HG03108 (cell line): ENCODE data around the gene C3orf85.
"Not testable (repeated sequence)": the region's sequence is repeated elsewhere in the genome, so short reads cannot be mapped to it uniquely, and the experiment has no call there.

Experiments used
- ATAC-seq: cut with Tn5 transposase; IDR thresholded peaks from one replicate; pipeline ENCODE4 v1.9.1; 2021; ENCODE audit warnings: moderate library complexity; ENCODE audit not compliant: unreplicated experiment

The C3orf85 gene, protein sequence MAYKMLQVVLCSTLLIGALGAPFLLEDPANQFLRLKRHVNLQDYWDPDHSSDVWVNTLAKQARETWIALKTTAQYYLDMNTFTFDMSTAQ

DNA sequence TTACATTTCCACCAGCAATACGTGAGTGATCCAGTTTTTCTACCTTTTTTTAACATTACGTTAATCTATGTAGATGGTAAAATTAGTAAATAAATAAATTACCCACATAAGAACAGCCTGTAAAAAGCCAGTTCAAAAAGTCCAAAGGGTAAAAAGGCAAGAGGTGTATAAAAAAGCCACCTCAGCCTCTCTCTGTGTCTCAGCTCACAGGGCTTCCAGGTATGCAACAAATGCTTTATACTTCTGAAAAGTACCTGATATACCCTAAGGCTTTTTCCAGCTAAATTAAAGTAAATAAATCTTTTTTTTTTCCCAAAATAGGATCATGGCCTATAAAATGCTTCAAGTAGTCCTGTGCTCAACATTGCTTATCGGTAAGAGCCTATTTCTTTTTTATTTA lies at the start of gene C3orf85:
Gene C3orf85 (plus strand): TSS at position 197 of the 400 bp plus-strand sequence. CDS start 129 bp downstream, at position 326.
- ATAC-seq: no peak

DNA sequence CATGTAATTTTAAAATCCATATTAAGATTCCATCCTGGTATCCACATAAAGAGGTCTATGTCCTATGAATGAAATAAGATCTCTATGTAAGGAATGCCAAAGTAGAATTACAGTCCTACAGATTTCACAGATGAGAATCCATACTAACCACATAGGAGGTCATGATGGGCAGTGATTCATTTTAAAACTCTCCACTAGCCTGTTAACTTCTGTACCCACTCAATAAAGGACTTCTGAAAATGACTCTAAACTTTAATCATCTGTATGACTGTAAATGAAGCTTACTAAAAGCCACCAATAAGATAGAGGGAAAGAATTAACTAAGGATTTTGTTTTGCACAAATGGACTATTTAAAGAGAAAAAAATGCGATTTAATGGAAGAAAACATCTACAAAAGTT lies 47.3 kb upstream of the C3orf85 start:
- no peak for ATAC-seq

DNA sequence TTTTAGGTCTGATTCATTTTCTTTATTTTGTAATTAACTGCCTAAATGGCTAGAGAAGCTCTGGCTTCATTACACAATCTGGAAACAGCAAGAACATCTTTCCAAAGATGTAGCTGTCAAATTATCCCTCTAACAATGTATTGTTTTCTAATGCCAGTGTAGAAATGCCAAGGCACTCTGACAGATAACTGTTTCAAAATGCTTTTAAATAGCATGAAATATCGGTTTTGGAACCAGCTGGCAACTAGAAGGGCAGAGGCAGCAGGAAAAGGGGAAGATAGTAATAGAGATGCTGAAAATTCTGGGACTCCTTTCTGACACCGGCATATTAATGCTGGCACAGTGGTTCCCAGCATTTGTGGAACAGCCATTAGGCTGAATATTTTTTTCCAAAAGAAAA lies 44.7 kb upstream of the C3orf85 start:
- no peak for ATAC-seq

DNA sequence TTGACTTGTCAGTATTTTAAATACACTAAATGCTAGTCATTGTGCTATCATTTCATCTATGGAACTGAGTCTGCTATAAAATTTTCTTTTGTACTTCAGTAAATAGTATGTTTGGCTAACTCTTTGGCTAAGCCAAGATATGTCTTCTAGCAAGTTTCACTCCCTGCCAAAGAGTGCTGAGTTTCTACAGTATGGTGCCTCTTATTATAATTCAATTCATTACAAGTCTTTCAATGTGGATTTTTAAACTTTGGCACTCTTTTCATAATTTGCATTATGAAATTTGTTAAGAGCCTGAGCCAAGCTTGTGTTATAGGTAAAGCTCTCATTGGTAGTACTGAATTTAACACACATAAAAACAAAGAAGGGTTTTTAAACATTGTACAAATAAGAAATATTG lies 43.0 kb upstream of the C3orf85 start:
- ATAC-seq: no peak

DNA sequence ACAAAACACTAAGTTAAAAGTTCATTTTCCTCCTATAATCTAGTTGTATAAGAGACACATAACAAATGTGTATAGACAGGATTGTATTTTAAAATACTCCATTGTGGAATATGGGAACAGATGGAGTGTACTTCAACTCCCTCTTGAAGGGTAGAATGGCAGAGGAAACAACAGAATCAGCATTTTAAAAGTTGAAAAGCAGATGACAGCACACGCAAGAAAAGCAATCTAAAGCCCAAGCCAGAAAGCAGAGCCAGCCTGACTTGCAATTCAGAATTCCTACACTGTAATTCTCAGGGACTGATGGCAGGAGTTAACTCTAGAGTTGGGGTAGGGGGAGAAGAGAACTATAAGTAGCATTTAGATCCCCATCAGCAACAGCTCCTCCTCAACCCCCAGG lies 41.4 kb upstream of the C3orf85 start:
- no peak for ATAC-seq

DNA sequence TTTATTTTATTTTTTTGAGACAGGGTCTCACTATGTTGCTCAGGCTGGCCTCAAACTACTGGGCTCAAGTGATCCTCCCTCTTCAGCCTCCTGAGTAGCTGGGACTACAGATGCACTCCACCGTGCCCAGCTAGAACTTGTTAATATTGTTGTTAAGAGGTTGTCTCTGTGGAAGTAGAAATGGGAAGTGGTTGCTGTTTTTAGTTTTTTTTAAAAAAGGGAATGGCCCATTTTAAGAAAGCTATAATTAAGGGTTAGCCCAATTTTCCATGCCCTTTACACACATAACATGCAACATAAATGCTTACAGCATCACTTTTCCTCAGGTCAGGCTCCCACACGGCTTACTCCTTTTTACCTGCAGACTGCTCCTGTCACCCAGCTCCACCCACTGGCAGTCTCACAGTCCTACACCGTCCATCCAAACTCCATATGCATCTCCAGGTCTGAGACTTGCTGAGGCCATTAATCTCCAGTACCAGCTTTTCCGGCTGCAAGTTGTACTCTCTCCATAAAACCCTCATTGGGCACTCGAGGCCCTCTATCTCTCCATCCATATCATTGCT lies 38.4 kb upstream of the C3orf85 start:
- no peak for ATAC-seq

DNA sequence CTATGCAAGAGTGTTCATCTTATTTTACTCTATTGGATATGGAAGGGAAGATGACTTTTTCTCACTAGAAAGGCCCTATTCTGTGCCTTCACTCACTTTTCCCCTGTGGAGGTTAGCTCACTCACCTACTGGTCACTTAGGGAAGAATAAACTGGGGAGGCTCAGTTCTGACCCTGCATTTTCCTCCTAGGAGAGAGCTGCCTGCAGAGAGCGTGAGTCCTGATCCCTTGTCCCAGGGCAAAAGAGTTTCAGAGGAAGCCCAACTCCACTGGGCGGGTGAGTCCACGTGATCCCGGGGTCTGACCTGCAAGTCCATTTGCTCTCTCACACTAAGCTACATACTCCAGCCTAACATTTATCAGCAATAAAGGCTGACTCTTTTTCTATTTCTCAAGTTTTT lies 26.9 kb upstream of the C3orf85 start:
- ATAC-seq: no peak

DNA sequence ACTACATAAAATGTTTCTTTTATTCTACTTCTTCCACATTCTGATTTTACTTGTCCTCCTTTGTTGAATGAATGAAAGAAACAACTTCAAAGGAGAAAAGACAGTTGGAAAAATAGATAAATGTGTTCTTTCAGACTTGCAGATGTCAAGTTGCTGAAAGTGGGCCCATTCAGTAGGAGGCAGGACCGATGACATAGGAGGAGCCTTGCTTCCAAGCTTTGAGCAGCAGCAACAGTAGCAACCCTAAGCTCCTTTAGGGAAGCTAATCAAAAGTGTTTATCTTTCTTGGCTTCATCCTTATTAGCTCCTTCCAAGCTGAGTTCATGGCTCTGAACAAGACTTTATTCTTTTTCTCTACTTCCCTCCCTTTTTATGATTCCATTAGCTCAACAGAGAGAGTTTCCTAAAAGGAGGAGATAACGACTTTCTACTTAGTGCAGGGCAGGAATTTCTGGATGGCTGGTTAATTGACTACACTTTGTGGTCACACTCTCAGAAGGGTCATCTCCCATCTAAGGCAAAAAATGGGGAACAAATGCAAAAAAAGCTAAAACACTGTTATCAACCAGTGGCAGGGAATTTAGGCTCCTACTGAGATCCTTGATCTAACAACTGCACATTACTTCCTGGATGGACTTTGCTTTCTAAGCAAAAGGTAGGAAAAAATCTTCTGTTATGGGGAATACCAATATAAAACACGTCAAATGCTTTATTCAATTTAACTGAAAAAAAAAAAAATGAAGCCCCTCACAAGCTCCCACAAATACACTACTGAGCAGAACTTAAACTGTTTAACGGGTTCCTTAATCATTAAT lies 23.4 kb upstream of the C3orf85 start:
- ATAC-seq: no peak

DNA sequence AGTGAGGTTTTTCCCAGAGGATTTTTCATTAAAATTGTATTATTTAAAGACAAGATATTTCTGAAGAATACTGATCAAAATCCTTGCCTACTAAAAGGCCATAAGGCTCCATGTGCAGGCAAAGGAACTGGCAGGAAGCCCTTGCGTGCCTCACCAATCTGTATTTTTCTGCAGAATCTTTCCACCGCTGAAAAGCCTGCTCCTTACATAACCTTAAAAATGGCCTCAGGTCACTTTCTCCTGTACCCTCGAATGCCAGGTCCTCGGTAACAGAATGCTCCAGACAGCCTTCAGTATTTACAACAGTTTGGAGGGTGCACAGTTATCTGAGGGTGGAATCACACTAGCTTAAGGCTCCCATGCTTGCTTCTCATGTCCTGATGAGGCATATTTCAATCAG lies 21.8 kb upstream of the C3orf85 start:
- no peak for ATAC-seq

DNA sequence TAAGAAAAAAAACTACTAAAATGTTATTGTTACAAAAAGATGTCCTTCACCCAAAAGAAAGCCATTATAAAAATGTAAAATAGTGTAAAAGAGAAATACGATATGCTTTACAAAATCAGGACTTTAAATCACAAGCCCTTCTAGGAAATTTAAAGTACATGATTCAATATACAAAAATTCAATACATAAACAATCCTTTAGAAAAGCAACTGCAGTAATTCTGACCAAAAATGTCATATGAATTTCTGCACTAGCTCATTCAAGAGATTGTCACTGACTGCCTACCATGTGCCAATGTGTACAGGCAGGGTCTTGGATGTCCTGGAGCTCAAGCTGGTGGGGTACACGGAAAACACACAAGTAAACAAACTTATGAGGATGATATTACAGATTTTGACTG lies 21.1 kb upstream of the C3orf85 start:
- ATAC-seq: no peak

DNA sequence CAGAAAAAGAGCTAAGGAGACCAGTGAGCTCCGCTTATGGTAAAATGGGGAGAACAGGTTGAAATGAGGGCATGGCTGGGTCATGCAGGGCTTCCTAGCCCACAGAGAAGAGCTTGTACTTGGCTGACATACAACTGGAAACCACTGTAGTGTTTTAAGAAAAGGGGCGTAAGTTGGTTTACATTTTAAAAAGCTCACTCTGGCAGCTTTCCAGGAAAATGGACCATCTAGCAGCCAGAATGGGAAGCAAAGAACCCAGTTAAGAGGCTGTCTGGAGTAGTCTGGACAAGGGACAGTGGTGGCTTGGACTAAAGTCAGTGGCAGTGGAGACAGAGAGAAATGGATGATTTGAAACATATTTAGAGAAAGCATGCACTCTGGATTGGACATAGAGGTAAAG lies 20.5 kb upstream of the C3orf85 start:
- no peak for ATAC-seq

DNA sequence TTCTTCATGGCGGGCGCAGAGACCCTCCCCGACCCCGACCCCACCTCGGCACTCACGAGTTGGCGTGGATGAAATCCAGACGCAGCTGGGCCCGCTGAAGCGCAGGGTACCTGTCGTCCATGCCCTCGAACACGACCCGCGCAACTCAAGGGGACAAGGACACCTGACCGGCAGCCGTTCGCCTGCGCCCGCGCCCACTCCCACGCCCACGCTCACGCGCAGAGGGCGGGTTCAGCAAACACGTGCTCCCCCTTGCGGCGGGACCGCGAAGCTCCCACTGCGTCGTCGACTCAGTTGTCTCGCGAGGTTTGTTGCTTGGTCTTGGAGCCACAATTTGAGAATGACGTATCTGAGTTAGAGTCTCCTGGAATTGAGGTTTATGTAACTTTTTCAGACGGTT lies 18.6 kb upstream of the C3orf85 start, which contains the start of gene MORC1:
Gene MORC1 (minus strand): TSS at position 196 of the 400 bp plus-strand sequence. CDS start 75 bp downstream, at position 121.
- ATAC-seq: no peak

DNA sequence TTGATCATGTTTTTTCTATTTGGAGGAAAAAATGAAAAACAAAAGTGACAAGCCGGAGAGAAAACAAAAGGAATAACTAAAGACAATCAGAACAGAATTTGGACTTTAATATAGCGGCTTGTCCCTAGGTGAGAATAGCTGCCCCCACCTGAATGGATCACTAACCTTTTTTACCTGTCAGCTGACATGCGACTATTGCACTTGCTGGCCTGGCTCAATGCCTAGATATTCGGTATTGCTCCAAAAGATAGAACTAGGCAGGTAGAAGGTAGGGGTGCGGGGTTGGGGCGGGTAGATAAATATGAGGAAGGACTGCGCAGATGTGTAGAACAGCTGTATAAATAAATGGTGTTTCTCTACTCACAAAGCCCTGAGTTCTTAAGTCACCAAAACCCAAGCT lies 17.9 kb upstream of the C3orf85 start:
- no peak for ATAC-seq

DNA sequence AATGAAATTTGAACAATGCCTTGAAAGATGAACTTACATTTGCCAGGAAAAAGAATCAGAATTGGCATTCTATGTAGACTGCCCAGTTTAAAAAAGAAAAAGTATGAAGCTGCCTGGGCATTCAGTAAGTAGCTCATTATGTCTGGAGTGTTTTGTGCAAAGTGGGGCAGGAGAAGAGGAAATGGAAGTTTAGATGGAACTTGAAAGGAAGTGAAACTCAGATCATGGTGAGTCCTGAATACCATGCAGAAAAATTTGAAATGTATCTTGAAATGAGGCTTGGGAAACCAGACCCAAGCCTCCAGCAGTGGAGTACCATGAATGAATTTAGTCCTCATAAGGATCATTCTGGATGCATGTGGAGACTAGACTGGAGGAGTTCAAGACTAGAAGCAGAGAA lies 13.8 kb upstream of the C3orf85 start:
- no peak for ATAC-seq

DNA sequence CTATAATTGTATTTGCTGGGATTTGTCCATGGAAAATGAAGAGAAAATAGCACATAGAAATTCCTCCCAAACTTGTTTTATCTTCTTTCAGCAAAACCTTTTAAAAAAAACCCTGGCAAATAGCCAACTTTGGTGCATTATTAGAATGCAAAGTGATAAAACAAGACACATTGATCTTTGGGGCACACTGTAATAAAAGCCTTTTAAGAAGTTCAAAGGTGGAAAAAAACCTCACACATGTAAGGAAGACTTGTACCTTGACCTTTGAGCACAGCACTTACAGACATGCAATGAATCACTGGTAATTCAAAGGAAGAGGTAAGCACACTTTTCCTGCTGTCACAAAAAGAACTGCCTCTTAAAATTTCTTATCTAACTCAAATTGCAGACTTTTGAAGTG lies 10.6 kb upstream of the C3orf85 start:
- ATAC-seq: no peak

DNA sequence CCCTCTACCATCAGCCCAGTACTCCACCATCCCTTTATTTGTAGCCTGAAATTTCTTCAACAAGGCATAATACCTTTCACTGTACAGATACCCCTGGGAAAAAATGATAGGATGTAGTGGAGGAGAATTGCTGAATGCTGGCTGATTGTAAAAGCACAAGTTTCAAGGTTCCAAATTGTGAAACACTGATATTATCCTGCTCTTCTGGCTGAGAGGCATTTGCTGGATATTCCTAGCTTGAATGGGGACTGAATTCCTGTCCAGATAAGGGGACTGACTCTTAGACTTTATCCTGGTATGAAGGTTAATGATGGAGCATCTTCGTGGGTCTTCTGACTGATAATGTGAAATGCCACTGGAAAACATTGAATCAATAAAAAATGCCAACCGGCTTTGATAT lies 9.0 kb upstream of the C3orf85 start:
- no peak for ATAC-seq

DNA sequence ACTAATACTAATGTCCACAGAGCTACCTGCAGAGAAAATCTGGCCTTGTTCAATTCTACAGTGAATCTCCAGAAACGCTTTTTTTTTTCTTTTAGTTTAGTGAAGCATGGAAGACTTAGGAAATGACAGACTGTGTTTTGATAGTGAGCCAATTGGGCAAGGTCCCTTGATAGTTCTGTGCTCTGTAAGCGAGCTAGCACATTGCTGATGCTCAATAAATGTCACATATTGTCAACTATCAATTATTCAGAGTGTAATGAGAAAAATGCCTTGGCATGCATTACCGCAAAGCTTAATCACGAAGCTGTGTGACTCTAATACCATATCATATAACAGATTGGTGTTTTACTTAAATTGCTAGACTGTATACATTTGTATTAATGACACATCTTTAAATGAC lies 5.2 kb upstream of the C3orf85 start:
- no peak for ATAC-seq

DNA sequence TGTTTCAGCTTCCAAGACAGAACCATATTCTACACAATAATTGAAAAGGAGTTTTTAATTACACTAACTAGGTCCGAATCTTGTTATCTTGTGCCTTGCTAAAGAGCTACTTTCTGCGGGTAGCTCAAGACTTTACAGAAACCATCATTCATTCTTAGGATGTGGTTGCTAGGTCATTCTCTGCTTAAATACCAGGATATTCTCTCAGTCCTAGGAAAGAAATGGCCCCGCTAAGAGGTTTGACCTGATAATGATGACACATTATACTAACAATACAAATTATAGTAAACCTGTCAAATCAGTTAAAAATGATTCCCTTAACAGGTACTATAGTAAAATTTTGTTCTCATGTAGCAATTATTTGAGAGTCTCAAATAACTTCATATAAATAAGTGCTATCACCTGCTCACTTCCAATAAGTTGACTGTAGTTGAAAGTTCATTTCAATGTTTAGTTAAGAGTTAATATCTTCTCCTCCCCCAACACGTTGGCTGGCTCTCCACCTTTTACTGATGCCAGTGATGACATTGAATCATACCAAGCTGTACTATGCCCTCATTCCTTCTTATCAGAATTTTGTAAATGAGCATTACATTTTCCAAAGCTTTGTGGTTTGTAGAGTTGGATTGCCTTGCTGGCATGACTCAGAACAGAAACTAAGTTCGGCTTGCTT lies 3.6 kb upstream of the C3orf85 start:
- no peak for ATAC-seq

DNA sequence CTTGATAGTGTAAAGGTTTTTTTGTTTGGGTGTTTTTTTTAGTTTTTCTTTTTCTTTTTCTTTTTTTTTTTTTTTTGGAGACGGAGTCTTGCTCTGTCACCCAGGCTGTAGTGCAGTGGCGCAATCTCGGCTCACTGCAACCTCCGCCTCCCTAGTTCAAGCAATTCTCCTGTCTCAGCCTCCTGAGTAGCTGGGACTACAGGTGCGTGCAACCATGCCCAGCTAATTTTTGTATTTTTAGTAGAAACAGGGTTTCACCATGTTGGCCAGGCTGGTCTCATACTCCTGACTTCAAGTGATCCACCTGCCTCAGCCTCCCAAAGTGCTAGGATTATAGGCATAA lies 3.1 kb upstream of the C3orf85 start:
- ATAC-seq: not testable (repeated sequence)

DNA sequence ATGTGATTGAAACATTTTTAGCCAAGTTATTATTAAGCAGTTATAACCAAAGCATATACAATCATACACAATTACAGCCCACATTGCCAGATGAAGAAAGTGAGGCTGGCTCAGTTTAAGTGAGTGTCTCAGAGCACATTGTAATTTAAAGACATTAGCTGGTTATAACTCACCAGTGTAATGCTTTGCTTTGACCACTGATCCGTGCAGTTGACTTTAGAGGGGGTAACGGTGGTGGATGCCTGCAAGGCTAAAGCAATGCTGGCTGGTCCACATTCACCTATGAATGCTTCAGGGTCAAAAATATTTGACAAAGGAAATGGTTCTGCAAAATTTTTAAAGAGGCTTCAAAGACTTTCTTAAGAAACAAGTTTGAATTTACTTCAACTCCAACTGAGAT lies 1.2 kb downstream of the C3orf85 start:
- no peak for ATAC-seq

DNA sequence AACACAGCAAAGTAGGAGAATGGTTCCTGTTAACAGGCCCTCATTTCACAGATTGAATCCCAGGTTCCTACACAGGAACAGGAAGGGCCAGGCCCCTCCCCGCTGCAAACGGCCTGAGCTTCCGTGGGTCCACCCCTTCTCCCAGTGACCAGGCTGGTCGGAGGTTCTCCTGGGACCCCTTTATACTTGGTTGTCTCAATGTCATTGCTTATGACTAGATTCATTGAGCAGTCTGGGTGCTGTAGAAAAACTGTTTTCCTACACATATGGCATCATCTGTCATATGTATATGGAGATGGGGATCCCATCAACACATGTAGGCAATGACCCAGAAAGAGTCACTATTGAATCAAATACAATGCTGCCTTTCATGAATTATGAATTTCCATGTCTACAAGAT lies 3.8 kb downstream of the C3orf85 start:
- ATAC-seq: no peak

DNA sequence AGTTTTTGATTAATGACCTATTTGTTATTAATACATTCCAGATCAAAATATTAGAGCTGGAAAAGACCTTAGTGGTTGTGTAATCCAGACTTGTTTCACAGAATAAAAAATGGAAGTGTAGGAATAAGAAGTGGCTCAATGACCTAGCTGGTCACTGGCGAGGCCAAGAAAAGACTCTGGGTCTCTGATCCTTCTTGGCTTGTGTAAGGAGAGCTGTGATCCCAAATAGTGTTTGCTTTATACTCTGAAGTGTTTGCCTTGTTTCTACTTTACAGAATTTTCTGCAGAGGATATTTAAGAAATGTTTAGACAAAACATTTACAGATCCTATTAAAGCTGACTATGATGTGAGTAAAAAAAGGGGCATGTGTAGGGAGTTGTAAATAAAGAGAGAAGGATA lies 7.1 kb downstream of the C3orf85 start:
- ATAC-seq: no peak
